ENCODE measurements around the gene LRRC4C. TPM values are rescaled to one million over a fixed set of nuclear protein-coding genes. Genes with fewer than 3 reads are reported as not detected.

LRRC4C gene
- total and polyA plus RNA-seq, 7 donors: 0.98 to 5.4 (median 3.0) TPM; not detected in 1

- intact Hi-C loops (cut with DNase I): no loop called here
- Histone ChIP-seq H3K4me3 (no peak overlapping the region), H3K27me3 (no peaks in the 10 kb centered on the region), H3K27ac (no peak overlapping the region), H3K36me3 (no peaks in the 10 kb centered on the region), H3K9me3 (no peaks in the 10 kb centered on the region), H3K4me1 (no peaks in the 10 kb centered on the region)
- DNase-seq: no peak
- TF ChIP-seq POLR2AphosphoS5 (IDR thresholded peaks at IDR 0.05): no peak
- TF ChIP-seq POLR2A (IDR thresholded peaks at IDR 0.05): no peak
- TF ChIP-seq EP300 (IDR thresholded peaks at IDR 0.05): no peak
- TF ChIP-seq CTCF (IDR thresholded peaks at IDR 0.05): no peak
Measured at GRCh38 chr11:41286751-41287150, 172.7 kb downstream of the LRRC4C start.

- no peak overlapping the region for H3K4me3 ChIP-seq
- H3K4me1 ChIP-seq: peaks cover 0 to 8% (median 2%) of the 10 kb centered on the region in 4 donors
- intact Hi-C loops (cut with DNase I): no loop called here
- H3K9me3 ChIP-seq: no peaks in the 10 kb centered on the region
- no peak overlapping the region for H3K27ac ChIP-seq
- DNase-seq: no peak
- H3K27me3 ChIP-seq: no peaks in the 10 kb centered on the region
- TF ChIP-seq POLR2A (IDR thresholded peaks at IDR 0.05): no peak
- no peak for TF ChIP-seq CTCF (IDR thresholded peaks at IDR 0.05)
- TF ChIP-seq POLR2AphosphoS5 (IDR thresholded peaks at IDR 0.05): no peak
- TF ChIP-seq EP300 (IDR thresholded peaks at IDR 0.05): no peak
- WGBS, 2 donors: 74 to 80% methylated on average over 3 of the region's 3 CpGs
- H3K36me3 ChIP-seq: no peaks in the 10 kb centered on the region
Measured at GRCh38 chr11:41284354-41284753, 175.1 kb downstream of the LRRC4C start.

DNA sequence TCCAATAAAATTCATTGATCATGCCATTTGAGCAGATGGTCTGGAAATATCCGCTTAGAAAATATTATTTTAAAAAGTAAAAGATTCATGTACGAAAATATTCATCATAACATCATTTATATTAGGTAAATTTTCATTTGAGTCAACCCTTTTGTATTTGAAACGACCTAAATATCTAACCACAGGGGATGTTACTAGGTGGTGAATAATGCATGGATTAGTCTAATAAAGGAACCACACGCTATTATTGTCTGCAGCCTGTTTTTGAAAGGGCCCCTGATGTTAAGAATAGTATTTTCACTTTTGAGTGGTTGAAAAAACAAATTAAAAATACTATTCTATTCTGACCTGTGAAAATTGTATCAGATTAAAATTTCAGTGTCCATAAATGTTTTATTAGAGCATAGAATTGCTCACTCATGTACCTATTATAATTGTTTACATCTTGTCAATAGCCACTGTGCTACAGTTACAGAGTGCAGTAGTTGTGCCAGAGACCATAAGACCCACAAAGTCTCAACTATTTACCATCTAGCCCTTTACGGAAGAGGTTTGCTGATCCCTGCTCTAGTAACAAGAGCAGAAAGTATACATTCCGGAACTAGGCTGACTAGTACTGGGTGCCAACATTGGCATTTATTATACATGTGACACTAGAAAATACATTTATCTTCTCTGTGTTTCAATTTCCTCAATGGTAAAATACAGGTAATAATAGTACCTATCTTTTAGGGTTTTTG, 176.1 kb downstream of the LRRC4C start:
- intact Hi-C loops (cut with DNase I): no loop called here
- Histone ChIP-seq H3K4me3 (no peak overlapping the region), H3K27ac (no peak overlapping the region), H3K4me1 (peaks cover 0 to 8% (median 2%) of the 10 kb centered on the region in 4 donors), H3K36me3 (no peaks in the 10 kb centered on the region), H3K27me3 (no peaks in the 10 kb centered on the region), H3K9me3 (no peaks in the 10 kb centered on the region)
- TF ChIP-seq EP300 (IDR thresholded peaks at IDR 0.05) (no peak), POLR2A (IDR thresholded peaks at IDR 0.05) (no peak)
- WGBS, 2 donors: 57 to 75% methylated on average over 6 of the region's 6 CpGs
- DNase-seq: no peak

DNA sequence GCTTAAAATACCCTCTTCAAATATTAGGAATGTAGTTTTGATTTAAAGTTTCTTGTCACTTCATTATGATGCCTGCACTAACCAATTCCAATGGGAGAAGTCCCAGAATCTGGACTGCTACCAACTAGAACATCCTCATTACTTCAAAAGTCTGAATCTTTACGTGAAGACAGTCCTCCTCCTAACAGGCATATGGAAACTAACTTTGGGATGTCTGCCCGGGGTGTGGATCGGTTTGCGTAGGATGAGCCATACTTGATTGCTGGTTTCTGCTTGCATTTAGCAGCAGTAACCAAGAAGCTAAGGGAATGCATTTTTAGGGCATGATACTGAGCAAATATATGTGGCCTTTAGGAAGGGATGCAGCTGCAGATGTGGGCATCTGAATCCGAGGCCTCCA, 177.1 kb downstream of the LRRC4C start:
- no peaks in the 10 kb centered on the region for H3K27me3 ChIP-seq
- peaks cover 0 to 8% (median 2%) of the 10 kb centered on the region in 4 donors for H3K4me1 ChIP-seq
- H3K4me3 ChIP-seq: no peak overlapping the region
- no peak for TF ChIP-seq POLR2AphosphoS5 (IDR thresholded peaks at IDR 0.05)
- no peak for TF ChIP-seq CTCF (IDR thresholded peaks at IDR 0.05)
- no peak for TF ChIP-seq POLR2A (IDR thresholded peaks at IDR 0.05)
- TF ChIP-seq EP300 (IDR thresholded peaks at IDR 0.05): no peak
- 81 to 88% methylated on average over 5 of the region's 5 CpGs for WGBS, 2 donors
- no peaks in the 10 kb centered on the region for H3K9me3 ChIP-seq
- H3K36me3 ChIP-seq: no peaks in the 10 kb centered on the region
- intact Hi-C loops (cut with DNase I): no loop called here
- DNase-seq: no peak
- H3K27ac ChIP-seq: no peak overlapping the region

- H3K4me3 ChIP-seq: no peak overlapping the region
- no peak for DNase-seq
- no peaks in the 10 kb centered on the region for H3K36me3 ChIP-seq
- peaks cover 0 to 8% (median 2%) of the 10 kb centered on the region in 4 donors for H3K4me1 ChIP-seq
- intact Hi-C loops (cut with DNase I): no loop called here
- TF ChIP-seq POLR2A (IDR thresholded peaks at IDR 0.05) (no peak), CTCF (IDR thresholded peaks at IDR 0.05) (no peak), POLR2AphosphoS5 (IDR thresholded peaks at IDR 0.05) (no peak), EP300 (IDR thresholded peaks at IDR 0.05) (no peak)
- H3K27ac ChIP-seq: no peak overlapping the region
- no peaks in the 10 kb centered on the region for H3K9me3 ChIP-seq
- H3K27me3 ChIP-seq: no peaks in the 10 kb centered on the region
- 72 to 75% methylated on average over 7 of the region's 7 CpGs for WGBS, 2 donors
Measured at GRCh38 chr11:41281131-41281742, 178.2 kb downstream of the LRRC4C start.
